Hematopoietic multipotent progenitor cell treated with erythropoietin and hydrocortisone succinate and interleukin-3 and kit ligand, for 15 days (in vitro differentiated cells): ENCODE measurements around the gene TNFAIP2.

ENCODE experiments used
- DNase-seq: peaks from one replicate; pipeline ENCODE4 v3.0.0-alpha.2; 2015; ENCODE audit warnings: low spot score

Gene TNFAIP2

GRCh38 chr14:103122947-103123633 lies at the start of gene TNFAIP2:
Gene TNFAIP2, plus strand, starts transcription at chr14:103123461. Its CDS starts 2,997 bp downstream, at chr14:103126458.
- no peak for DNase-seq

GRCh38 chr14:103073876-103074728 lies 49.2 kb upstream of the TNFAIP2 start:
- DNase-seq, result no peak

GRCh38 chr14:103074729-103075367 lies 48.4 kb upstream of the TNFAIP2 start:
- DNase-seq, result peak; percentile 68

- DNase-seq, result peak; percentile 87
Observed at GRCh38 chr14:103078420-103078749, 44.9 kb upstream of the TNFAIP2 start.

GRCh38 chr14:103078860-103079587 lies 44.2 kb upstream of the TNFAIP2 start:
- DNase-seq, result no peak

GRCh38 chr14:103081951-103082350 lies 41.3 kb upstream of the TNFAIP2 start:
- no peak for DNase-seq

GRCh38 chr14:103084021-103084919 lies 39.0 kb upstream of the TNFAIP2 start, which contains the start of gene LBHD2:
Gene LBHD2, plus strand, starts transcription at chr14:103084210. Its CDS starts 1,803 bp downstream, at chr14:103086013.
- no peak for DNase-seq

- DNase-seq, result no peak
Observed at GRCh38 chr14:103085106-103086091, 37.9 kb upstream of the TNFAIP2 start.

GRCh38 chr14:103086771-103087342 lies 36.4 kb upstream of the TNFAIP2 start:
- DNase-seq, result no peak

GRCh38 chr14:103087343-103087835 lies 35.9 kb upstream of the TNFAIP2 start:
- DNase-seq, result no peak

GRCh38 chr14:103088921-103089320 lies 34.3 kb upstream of the TNFAIP2 start:
- no peak for DNase-seq

GRCh38 chr14:103089386-103090335 lies 33.6 kb upstream of the TNFAIP2 start:
- DNase-seq, result no peak

GRCh38 chr14:103090481-103091020 lies 32.7 kb upstream of the TNFAIP2 start:
- DNase-seq, result no peak

GRCh38 chr14:103091041-103091882 lies 32.0 kb upstream of the TNFAIP2 start:
- peak; percentile 56 for DNase-seq

GRCh38 chr14:103091883-103092222 lies 31.4 kb upstream of the TNFAIP2 start:
- DNase-seq, result no peak

- no peak for DNase-seq
Observed at GRCh38 chr14:103093856-103094405, 29.3 kb upstream of the TNFAIP2 start.
